ENCODE data around the gene IFNK. TPM values are rescaled to one million over a fixed set of nuclear protein-coding genes. Genes with fewer than 3 reads are reported as not detected.

IFNK gene
- total RNA-seq, 1 experiment from 2014 or later: not detected

GRCh38 chr9:27538647-27539046, 14.6 kb downstream of the IFNK start:
- DNase-seq (ENCODE audit: low read depth): no peak

GRCh38 chr9:27539479-27540441, 15.7 kb downstream of the IFNK start:
- peak; percentile 6 for DNase-seq (ENCODE audit: low read depth)

DNA sequence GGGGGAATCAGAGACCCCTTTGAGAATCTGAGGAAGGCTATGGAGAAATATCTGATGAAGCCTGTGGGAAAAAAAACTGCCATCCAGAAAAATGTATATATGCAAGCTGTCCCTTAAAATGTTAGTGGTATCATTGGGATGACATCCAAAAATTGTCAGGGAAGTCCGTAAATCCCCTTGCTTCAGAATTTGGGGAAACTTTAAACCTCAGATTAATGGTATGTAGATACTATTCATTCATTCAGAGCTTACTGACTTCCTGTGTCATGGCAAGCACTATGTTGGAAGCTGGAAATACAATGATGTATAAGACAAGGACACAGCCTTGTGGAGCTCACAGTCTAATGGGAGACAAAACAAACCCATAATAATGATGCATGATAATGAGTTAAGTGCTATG, 16.4 kb downstream of the IFNK start:
- DNase-seq (ENCODE audit: low read depth): no peak

DNA sequence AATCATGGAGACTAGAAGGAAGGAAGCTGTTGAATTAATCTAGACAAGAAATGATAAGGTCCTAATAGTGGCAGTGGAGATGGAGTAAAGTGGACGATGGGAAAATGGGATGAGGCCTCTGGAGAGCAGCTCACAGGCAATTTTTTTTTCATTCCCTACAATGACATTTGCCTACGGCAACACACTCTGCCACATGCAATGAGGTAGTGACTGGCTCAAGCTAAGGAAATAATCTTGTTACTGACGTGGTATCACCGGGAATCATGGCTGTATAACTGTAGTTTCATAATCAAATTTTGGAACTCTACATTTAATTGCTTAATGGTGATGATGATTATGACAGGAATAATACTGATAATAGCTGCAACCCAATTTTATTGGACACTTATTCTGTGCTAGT, 17.6 kb downstream of the IFNK start:
- no peak for DNase-seq (ENCODE audit: low read depth)

DNA sequence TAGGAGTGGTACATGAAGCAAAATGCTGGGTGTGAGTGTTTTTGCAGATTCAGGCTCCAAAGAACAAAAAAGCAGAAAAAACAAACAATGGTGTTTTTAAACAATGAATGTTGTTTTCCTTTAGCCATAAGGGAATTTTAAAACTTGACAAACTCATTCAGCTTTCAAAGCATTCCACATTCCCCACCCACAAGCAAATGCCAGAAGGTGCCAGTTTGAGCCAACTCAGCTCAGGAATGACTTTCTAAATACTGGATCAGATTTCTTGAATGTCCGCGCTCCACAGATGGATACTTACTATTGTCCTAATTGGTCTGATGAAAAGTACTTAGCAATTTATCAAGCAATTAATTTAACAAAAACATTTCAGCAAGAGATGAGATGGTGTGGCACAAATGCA, 18.4 kb downstream of the IFNK start:
- no peak for DNase-seq (ENCODE audit: low read depth)

DNA sequence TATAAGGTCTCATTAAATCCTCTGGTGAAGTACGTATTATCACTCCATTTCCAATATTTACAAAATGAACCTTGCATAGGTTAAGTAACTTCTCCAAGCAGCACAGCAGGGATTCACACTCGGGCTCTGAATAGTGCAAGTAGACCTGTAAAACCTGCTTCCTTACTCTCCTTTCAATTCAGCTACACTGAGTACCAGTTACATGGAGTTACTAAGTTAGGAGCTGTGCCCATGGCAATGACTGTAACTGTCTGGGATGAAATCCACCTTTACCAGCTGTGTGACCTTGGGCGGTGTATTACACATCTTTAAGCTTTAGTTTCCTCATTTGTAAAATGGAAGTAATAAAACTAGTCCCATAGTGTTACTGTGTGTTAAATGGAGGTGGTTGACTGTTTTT, 21.4 kb downstream of the IFNK start:
- DNase-seq (ENCODE audit: low read depth): no peak

GRCh38 chr9:27548055-27548741, 24.1 kb downstream of the IFNK start:
- peak; percentile 10 for DNase-seq (ENCODE audit: low read depth)

- no peak for DNase-seq (ENCODE audit: low read depth)
Observed at GRCh38 chr9:27549196-27549755, 25.2 kb downstream of the IFNK start.

DNA sequence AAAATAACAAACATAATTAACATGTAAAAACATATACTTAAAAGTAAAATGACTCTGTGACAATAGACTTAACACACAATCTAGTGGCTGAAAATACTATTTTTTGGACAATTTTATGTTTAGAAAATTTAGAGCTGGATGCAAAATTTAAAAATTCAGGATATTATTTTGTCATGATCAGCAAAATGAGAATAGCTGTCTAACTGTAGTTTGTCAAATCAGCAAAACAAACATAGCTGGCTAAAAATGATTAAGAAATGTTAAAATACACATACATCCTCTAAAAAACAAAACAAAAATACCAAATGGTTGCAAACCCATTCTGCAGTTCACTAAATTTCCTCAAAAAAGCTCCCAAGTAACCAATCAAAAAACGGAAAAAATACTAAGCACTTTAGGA, 30.6 kb downstream of the IFNK start:
- no peak for DNase-seq (ENCODE audit: low read depth)

GRCh38 chr9:27556470-27556869, 32.4 kb downstream of the IFNK start:
- no peak for DNase-seq (ENCODE audit: low read depth)

DNA sequence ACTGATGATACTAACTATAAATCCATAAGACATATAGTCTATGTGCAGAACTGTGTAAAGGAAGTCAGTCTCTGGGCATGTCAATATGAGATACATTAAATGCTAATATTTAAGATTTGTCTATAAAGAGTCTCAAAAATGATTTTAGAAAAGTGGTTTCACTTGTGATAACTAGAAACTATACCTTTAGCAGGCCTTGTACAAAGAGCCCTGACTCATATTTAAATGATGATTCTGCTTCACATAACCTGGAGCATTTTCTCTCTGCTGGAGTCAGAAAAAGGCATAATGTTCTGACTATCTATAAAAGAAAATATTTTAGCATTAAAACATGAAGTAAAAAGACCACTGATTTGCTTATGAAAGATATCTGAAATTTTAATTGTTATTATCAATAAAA, 34.2 kb downstream of the IFNK start:
- DNase-seq (ENCODE audit: low read depth): no peak

- no peak for DNase-seq (ENCODE audit: low read depth)
Observed at GRCh38 chr9:27560457-27560856, 36.4 kb downstream of the IFNK start.

DNA sequence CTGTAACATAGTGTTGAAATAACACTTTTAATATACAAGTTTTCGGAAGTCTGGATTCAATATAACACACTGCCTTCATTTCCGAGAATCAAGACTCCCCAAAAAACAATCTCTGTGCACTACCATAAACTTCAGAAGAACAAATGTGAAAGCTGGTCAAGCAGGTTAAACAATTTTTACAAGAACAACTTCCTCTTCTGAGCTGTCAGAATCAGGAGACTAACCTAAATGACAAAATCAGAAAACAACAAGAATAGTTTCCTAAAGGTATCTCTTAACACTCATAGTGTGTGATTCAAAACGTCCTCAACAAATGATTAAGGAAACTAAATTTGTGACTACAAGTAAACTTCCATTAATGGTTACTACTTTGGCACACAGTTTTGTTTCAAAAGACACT, 37.6 kb downstream of the IFNK start:
- no peak for DNase-seq (ENCODE audit: low read depth)

DNA sequence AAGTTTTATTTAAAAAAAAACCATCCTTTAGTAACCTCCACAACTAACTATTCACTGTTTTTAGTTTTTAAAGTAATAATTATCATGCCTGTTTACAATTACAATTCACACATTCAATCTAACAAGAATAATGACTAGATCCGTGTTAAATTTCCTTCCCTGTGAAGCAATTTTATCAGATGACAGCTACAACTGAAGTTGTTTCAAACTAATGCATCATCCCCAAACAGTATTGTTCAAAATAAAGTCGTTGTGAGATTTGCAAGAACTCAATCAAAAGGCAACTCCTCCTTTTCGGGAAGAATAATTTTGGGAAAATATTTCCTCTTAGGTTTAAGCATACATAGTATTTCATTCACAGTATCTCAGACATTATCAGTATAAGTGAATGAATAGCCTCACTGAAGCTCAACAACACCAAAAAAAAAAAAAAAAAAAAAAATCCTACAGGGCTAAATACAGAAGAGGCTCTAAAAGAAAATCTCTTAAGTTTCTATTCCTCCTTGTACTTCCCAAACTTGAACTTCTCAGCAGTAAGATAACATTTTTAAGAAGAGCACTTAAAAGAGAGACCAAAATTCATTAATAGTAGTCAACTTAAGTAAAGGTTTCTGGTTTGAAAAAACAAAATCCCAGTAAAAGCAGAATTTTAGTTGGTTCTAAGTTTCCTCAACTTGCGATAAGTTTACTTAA, 39.8 kb downstream of the IFNK start:
- DNase-seq (ENCODE audit: low read depth): no peak

- no peak for DNase-seq (ENCODE audit: low read depth)
Observed at GRCh38 chr9:27564670-27565069, 40.6 kb downstream of the IFNK start.

DNA sequence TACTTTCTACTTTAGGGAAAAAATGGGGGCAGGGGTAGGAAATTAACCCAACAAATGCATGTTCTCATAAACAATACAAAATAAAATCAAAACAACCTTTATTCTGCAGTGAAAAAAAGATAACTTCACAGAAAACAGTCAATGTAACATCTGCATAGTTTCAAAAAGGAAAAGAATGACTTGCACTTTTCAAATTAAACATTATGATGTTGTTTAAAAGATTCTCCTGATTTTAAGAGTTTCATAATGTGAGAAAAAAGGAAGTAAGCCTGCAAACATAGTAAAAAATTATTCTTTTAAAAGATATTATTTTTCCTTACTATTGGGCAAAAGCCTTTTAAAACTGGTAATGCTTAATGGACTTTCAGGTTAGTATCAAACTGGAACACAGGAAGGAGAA, 41.6 kb downstream of the IFNK start:
- DNase-seq (ENCODE audit: low read depth): no peak

DNA sequence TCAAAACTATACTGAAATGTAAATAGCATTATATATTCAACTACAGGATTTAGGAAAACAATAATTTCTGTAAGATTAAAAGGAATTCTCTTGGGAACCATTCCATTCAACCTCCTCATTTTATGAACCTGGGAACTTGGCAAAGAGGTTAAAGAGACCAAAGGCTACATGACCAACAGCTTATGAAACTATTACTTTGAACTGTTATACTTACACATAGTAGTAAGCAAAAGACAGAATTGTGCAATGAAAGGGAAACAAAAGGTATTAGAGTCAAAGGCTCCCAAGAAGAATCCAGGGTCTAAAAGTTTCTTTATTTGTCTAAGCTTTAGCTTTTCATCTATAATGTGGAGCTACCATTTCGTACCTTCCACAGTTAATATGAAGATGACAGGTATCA, 42.0 kb downstream of the IFNK start:
- no peak for DNase-seq (ENCODE audit: low read depth)

GRCh38 chr9:27569406-27569805, 45.3 kb downstream of the IFNK start:
- no peak for DNase-seq (ENCODE audit: low read depth)

- no peak for DNase-seq (ENCODE audit: low read depth)
Observed at GRCh38 chr9:27571011-27571410, 46.9 kb downstream of the IFNK start.

DNA sequence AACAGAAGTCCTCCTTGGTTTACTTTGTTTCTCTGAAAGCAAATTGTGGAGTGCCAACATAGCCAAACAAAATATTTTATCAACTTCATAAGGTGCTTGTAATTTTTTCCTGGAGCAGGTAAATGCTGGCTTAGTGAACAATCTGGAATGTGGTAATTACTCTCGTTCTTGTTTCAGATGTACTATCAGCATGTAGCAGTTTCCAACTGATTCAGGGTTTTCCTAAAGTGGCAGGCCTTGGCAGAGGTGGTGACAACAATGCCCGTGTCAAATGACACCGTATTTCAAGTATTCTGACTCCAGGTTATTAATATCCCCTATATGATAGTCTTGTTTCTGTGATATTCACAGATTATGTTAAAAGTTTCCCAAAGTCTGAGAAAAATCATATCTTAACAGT, 48.0 kb downstream of the IFNK start:
- no peak for DNase-seq (ENCODE audit: low read depth)

- DNase-seq (ENCODE audit: low read depth): peak; percentile 37
Observed at GRCh38 chr9:27572566-27572917, 48.5 kb downstream of the IFNK start.

GRCh38 chr9:27572918-27573633, 49.0 kb downstream of the IFNK start, which contains the start of gene C9orf72:
Gene C9orf72 (minus strand): TSS chr9:27573481. CDS start chr9:27567120, 6,361 bp downstream.
- peak; percentile 55 for DNase-seq (ENCODE audit: low read depth)

Data from RPMI7951 (cell line).